GM18868 (cell line): ENCODE data around the gene RTN4R.

Source experiments
- ATAC-seq: cut with Tn5 transposase; IDR thresholded peaks from one replicate; pipeline ENCODE4 v1.9.1; 2021; ENCODE audit warnings: mild to moderate bottlenecking, moderate library complexity; ENCODE audit not compliant: unreplicated experiment

RTN4R gene

DNA sequence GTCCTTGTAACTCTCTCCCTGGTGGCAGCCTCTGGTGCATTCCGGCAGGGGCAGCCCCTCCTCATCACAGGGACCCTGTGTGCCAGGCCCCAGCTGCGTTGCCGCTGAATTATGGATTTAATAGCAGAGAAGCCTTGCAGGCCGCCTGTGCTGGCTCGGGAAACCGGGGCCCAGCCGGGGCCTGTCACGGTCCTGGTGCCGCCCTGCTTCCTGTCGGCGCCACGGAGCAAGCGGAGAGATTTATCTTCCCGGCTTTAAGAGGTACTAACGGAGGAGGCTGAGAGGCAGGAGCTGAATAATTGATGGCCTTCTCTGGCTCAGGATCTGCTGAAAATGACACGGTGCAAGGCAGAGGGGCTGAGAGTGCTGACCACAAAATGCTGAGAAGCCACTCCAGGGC, 63.3 kb downstream of the RTN4R start:
- ATAC-seq, result no peak

GRCh38 chr22:20204311-20204710, 63.8 kb downstream of the RTN4R start:
- no peak for ATAC-seq

DNA sequence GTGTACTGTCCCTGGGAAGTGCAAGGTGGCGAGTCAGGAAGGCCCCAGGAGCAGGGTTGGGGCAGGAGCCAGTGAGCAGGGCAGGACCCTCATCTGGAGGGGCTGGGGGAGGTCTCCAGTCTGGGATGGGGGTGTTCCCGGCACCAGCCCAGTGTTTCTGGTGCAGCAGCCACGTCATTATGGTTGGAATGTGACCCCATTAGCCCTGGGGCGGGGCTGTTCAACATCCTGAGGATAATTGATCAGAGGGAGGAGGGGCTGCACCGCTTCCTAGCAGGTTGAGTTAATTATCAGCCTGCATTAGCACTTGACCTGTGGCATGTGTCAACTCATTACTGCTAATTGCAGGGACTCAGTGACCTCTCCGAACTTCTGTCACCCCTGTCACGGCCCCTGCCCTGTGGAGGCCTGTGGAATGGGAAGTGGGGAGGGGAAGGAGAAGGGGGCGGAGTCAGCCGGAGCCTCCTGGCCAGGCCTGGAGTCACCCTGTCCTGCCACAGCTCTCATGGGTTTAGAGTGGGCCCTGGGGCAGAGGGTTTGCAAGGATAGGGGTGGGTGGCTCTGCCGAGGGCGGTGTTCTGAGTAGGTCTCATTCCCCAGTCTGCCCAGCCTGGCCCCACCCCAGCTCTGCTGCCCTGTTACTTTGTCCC, 64.4 kb downstream of the RTN4R start:
- no peak for ATAC-seq

GRCh38 chr22:20203142-20203551, 65.0 kb downstream of the RTN4R start:
- ATAC-seq, result no peak

DNA sequence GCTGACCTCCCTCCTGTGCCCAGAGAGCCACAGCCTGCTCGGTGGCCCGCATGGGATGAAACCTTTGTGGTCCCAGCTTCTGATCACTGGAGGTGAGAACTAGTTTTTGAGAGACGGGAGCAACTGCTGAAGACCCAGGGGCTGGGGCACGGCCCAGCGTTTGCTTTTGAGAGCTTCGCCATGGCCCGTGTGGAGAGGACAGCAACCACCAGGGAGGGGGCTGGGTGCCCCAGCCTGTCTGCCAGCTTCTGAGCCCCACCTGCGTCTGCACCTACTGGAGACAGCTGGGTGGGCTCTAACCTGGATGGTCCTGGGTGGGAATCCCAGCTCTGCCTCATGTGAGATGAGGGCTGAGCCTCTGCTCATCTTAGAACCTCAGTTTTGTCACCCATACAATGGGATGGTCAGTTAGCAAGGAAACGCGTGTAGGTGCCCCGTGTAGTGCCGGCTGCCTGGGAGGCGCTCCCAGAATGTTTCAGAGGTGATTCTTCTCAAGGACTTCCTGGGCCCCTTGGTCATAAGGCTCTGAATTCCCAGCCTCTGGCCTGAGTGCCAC, 66.2 kb downstream of the RTN4R start:
- no peak for ATAC-seq

DNA sequence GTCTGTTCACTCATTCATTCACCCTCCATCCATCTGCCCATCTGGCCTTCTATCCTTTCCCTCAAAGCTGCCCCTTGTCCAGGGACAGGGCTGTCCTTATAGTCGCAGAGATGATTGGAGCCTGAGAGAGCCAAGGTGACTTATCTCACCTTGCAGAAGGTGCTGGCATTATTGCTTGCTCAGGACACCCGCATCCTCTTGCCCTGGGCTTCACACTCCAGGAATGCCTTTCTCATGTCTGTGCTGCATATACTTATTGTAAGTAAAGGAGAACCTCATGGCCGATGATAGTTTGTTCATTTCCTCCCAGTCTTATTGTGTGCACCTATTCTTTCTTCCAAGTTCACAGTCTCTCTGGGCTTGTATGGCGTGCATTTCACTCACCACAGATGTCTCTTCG, 68.2 kb downstream of the RTN4R start:
- ATAC-seq, result no peak

DNA sequence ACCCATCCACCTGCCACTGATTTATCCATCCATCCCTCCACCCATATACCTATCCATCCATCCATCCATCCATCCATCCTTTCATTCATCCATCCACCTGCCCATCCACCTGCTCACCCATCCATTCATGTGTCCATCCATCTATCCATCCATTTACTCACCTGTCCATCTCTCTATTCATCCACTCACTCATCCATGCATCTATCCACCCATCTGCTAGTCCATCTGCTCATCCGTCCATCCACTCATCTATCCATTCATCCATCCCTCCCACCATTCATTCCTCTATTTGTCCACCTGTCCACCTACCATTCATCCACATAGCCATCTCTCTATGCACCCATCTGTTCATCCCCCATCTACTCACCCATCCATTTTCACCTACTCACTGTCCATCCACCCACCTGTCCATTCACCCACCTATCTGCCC, 68.7 kb downstream of the RTN4R start:
- no peak for ATAC-seq

DNA sequence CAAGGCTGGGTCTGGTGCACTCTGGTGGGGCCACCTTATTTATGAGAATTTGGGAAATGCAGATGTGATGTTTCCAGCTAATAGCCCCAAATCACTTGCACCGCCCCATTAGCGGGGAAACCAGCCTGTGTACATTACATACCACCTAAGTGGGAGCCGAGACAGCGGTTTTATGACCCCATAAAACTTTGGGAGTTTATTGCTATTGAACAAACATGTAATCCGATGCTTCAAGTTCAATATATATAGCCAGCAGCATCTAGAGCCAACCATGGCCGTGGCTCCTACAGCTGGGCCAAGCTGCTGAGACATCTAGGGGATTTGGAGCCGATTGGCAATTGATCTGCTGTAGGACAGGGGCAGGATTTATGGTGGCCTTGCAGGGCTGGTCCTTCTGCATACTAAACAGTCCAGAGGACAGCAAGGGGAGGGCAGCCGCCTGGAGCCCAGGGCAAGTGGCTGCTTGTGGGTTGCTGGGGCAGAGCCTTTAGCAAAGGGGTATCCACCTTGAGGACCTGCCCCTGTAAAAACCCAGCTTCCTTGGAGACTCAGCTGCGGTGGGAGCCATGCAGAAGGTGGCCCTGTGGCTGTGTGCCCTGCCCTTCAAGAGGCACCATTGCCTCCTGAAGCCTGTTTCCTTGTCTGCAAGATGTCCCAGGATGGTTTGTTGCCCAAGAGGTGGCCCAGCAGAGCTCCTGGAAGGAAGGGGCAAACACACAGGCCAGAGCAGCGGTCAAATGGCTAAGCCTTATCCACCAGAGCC, 69.4 kb downstream of the RTN4R start:
- no peak for ATAC-seq

DNA sequence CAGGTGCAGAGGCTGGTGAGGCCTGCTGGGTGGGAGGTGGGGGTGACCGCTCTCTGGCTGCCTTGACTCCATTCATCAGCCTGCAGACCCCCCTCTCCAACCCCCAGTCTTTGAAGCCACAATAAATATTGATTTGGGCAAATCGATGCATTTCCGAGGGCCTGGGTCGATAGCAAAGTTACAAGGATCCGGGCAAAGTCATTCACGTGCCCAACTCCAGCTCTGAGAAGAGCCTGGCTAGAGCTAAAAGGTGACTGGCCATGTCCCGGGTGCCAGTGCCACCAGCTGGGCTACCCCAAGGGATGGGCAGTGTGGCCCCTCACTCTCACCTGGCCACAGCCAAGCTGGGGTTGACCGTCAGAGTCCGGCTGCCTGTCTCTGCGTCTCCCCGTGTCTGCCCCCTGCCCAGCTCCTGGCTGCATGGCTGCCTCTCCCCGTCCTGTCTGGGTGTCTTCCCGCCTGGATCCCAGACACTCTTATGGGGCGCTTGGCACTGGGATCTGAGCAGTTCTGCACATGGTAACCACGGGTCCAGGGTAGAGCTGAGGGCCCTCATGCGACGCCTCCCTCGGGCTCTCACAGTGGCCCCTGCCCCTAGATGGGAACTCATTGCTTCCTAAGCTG, 70.6 kb downstream of the RTN4R start:
- no peak for ATAC-seq

DNA sequence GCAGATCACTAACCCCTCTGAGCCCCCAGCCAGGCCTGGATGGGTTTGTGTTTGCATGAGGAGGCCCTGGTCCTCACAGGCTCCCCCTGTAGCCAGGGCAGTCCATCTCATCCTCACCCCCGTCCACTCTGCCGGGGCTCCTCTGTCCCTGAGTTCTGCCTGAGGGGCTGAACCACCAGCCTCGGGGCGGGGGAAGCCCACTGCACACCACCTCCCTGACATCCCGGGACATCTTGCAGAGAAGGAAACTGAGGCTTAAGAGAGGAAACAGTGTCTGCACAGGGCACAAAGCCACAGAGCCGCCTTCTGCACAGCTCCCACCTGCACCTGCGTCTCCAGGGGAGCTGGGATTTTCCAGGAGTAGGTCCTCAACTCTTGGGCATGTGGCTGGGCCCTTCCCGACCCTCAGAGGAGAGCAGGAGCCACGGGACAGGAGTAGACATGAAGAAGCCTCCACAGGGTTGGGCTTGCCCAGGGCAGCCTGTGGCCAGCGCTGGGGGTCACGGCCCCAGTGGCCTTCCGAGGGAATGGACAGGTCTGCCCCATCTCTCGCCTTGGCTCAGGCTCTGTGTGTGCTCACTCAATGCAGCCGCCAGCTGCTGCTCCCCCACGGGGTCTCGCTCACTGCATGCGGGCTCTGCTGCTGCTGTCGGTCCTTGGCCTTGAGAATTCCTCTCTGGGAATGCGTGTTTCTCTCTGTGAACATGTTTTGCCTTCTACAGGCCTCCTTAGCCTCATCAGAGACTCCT, 71.8 kb downstream of the RTN4R start:
- ATAC-seq, result no peak

GRCh38 chr22:20194681-20195593, 73.2 kb downstream of the RTN4R start:
- ATAC-seq, result no peak

- no peak for ATAC-seq
Observed at GRCh38 chr22:20193761-20194494, 74.2 kb downstream of the RTN4R start.

DNA sequence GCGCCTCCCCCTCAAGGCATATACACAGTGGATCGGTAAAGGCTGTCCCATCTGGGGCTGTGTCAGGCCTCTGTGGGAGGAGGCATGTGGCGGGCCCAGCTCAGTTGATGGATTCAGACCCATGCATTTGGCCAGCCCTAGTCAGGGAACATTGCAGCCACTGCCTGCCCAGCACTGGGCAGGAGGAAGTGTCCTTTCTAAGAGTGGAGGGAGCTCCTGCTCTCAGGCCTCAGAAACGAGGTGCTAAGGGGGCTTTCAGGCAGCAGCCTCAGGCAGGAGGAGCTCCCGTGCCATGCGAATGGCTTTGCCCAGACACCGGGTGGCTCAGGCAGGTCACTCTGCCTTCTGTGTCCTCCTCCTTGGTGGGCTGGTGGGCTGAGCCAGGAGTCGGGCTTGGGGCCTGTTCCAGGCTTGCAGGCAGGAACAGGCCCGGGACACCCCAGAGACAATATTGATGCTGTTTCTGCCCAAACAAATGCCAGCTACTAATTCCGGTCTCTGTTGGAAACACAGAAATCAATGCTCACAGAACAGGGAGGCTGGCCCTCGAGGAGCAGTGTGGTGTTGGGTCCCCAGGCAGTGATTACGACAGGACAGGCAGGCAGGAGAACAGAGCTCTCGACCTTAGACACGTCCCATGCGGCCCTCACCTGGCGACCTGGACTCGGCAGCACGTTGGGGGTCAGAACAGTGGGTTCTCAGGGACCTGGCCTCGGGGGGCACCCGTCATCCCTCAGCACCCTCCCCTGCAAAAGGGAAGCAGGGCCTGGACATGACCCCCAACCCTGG, 75.0 kb downstream of the RTN4R start:
- ATAC-seq, result no peak

DNA sequence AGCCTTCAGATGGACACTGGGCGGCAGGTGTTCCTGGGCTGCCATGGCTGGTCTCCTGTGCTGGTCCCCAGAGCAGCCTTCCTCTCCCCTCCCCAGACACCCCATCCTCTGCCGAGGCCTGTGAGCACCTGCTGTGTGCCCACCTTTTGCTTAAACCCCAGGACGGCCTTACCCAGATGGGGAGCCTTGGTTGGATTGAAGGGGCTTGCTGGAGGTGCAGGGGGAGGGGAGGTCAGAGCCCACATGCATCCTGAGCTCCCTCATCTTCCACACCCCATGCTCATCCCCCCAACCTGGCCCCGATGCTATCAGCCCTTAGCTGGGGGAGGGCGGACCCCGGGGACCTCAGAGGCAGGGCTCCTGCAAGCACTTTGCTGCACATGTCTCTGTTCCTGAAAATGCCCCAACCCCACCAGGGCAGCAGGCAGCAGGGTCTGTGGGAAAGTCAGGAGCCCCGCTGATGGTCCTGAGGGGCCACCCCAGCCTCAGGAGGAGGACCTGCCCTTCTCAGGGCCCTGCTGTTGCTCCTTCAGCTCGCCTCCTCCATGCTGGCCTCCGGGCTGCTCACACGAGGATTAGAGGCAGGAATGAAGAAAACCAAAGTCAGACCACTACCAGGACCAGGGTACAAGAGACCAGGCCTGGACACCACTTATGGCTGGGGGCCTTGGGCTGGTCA, 75.7 kb downstream of the RTN4R start:
- ATAC-seq, result no peak

GRCh38 chr22:20191803-20192202, 76.3 kb downstream of the RTN4R start:
- ATAC-seq, result no peak
